DLD1 (cell line): ENCODE results near the gene AGFG2.

Experiments used
- in situ Hi-C: cut with HindIII; loops from 2 replicates; pipeline ENCODE4 v1.10.0; 2017; ENCODE audit warnings: low sequenced_read_pairs

Gene AGFG2

DNA sequence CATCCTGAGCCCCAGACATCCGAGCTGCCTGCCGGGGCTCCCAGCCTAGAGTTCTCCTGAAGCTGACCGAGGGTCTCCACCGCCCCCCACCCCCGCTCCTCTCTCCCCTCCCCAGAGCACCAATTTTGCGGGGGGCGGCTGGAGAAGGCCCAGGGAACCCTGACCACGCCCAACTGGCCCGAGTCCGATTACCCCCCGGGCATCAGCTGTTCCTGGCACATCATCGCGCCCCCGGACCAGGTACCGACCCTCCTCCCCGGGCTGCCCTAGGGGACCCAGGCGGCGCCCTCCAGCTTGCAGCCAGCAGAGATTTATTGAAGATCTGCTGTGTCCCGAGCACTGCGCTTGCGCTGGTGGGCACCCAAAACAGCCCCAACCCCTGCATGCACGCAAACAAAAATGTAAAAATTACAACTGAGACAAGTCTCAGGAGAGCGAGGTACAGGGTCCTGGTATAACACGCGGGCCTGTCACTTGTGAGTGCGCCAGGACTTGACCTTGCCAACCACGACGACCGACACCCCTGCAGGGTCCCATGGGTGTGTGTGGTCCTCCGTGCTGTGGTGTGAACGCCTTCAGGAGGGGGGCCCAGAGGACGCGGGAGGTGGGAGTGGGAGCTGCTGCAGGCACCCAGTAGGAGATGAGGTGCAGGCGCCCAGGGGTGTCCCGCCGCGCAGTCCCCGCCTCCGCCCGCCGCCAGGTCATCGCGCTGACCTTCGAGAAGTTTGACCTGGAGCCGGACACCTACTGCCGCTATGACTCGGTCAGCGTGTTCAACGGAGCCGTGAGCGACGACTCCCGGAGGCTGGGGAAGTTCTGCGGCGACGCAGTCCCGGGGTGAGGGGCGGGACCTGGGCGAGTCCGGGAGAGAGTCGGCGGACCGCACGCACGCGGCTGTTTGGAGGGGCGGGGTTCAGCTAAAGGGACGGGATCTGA lies 66.2 kb downstream of the AGFG2 start:
- in situ Hi-C loops, result no loop called here

DNA sequence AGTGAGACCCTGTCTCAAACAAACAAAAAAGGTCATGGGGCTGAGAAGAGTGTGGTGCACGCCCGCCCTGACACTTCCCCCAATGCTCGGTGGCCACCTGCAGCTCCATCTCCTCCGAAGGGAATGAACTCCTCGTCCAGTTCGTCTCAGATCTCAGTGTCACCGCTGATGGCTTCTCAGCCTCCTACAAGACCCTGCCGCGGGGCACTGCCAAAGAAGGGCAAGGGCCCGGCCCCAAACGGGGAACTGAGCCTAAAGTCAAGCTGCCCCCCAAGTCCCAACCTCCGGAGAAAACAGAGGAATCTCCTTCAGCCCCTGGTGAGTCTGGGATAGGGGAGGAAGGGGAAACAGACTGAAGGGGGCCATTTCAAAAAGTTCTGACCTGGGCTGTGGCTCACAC lies 67.3 kb downstream of the AGFG2 start:
- in situ Hi-C loops, result no loop called here

DNA sequence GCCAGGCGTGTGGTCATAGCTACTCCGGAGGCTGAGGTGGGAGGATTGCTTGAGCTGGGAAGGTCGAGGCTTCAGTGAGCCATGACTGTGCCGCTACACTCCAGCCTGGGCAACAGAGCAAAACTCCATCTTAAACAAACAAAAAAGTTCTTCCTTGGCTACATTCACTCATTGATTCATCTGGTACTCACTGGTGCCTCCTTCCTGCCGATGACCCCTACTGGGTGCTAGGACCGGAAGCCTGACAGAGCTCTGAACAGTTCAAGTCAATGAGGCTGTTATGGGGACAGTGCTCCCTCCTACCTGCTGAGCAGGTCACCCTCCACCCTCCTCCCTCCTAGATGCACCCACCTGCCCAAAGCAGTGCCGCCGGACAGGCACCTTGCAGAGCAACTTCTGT lies 68.1 kb downstream of the AGFG2 start:
- in situ Hi-C loops, result no loop called here

DNA sequence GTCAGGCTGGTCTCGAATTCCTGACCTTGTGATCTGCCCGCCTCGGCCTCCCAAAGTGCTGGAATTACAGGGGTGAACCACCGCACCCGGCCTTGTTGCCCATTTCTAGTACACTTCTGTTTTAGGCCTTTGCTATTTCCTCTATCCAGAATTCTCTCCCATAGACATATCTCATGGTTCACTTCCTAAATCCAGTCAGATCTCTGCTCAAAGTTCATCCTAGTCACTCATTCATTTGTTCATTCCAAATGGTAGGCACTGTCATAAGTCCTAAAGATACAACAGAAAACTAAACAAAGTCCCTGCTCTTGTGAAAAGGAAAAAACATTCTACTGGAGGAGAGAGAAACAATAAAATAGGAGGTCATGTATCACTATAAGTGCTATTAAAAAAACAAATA lies 71.0 kb downstream of the AGFG2 start:
- in situ Hi-C loops, result no loop called here

DNA sequence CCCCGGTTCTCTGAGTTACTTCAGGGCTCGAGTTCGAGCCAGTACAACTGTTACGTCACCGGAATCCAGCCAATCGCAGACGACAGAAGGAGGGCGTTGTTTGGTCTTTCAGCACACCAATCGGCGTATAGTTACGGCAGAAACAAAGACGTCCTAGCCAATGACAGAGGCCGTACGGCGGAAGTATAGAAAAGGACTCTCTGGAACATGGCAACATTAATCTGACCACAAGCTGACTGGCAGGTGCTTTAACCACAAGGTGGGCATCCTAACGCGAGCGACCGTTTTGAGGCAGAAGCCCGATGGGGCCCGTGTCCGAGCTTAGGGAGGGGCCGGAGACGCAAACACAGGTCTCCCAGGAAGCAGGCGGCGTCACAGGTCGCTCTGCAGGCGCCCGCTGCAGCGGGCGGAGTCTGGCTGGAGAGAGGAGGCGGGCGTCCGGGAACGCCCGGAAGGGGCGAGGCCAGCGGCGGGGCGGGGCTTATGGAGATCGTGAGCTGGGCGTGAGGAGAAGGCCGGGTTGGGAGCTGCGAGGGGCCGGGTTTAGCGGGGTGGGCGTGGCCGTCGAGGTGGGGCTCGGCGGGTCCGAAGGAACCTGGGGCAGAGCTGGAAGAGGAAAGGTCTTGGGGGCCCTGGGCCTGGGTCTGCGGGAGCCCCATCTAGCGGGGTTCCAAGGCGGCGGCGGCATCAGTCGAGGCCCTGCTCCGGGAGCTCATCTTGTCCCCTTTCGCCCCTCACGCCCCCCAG lies 73.2 kb downstream of the AGFG2 start, which contains the start of gene MOSPD3:
TSS of gene MOSPD3 (plus strand) at position 558 of the 747 bp plus-strand sequence. CDS start 252 bp downstream, outside the sequence.
- in situ Hi-C loops, result no loop called here

DNA sequence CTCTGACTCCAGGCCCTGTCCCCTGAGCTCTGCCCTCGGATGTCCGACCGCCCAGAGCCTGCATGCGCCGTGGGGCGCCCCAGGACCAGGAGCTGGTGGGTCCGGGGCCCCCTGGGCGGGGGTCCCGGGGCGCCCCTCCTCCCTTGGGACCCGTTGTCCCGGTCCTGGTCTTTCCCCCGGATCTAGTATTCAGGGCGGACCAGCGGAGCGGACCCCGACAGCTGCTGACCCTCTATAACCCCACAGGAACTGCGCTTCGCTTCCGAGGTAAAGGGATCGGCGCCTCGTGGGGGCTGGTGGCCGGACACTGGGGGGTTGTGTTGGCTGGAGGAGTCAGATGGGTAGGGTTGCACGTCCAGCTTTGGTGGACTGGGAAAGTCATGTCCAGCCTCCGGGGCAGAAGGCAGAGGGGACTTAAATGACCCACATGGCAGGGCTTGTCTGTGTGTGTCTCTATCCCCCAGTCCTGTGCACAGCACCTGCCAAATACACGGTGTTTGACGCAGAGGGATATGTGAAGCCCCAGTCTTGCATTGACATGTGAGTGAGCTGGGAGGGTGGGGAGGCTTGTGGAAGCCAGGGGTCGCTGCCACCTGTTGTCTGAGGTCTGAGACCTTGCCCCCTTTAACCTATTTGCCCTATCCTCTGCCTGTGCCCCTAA lies 73.9 kb downstream of the AGFG2 start:
- in situ Hi-C loops, result no loop called here

DNA sequence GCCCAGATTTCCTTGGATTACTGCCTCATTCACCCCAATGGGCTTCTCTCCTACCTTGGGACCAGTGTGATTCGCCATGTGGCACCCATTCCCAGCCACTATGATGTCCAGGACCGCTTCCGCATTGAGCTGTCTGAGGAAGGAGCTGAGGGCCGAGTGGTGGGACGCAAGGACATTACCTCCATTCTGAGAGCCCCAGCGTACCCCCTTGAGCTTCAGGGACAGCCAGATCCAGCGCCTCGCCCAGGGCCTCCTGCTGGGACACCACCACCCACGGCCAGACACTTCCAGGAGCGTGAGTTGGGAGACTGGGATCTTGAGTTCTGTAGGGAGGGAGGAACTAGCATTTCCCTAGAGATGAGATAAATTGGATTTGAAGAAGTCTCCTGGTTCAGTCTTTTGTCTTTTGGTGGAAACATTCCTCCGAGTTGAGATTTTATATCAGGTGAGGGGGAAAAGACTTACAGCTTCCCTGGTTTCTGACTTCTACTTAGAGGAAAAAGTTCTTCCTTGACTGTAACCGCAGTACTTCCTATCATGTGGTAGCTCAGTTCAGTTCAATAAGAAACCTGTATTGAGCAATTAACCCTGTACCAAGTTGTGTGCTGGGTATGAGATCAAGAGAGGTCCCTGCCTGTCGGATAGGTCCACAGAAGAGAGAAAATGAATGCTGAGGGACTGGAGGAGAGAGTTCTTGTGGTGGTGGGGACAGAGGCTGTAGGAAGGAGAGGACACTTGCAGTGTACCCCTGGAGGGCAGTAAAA lies 74.6 kb downstream of the AGFG2 start:
- in situ Hi-C loops, result no loop called here

DNA sequence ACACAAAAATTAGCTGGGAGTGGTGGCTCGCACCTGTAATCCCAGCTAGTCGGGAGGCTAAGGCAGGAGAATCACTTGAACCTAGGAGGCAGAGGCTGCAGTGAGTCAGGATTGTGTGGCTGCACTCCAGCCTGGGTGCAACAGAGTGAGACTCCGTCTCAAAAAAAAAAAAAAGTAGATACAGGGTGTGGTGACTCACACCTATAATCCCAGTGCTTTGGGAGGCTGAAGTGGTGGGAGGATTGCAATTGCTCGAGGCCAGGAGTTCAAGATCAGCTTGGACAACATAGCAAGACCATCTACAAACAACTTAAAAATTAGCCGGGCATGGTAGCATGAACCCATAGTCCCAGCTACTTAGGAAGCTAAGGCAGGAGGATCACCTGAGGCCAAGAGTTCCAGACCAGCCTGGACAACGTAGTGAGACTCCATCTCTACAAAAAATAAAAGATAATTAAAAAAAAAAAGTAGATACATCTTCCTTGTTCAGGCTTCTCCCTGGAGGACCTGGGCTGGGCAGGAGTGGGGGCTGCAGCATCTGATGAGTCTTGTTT lies 75.4 kb downstream of the AGFG2 start:
- in situ Hi-C loops, result no loop called here
